Measurements from ENCODE around the gene HNRNPM. TPM values are rescaled to one million over a fixed set of nuclear protein-coding genes. Genes with fewer than 3 reads are reported as not detected.

Gene HNRNPM
- total RNA-seq, 2 experiments from 2014 or later = 269 to 272 TPM

DNA sequence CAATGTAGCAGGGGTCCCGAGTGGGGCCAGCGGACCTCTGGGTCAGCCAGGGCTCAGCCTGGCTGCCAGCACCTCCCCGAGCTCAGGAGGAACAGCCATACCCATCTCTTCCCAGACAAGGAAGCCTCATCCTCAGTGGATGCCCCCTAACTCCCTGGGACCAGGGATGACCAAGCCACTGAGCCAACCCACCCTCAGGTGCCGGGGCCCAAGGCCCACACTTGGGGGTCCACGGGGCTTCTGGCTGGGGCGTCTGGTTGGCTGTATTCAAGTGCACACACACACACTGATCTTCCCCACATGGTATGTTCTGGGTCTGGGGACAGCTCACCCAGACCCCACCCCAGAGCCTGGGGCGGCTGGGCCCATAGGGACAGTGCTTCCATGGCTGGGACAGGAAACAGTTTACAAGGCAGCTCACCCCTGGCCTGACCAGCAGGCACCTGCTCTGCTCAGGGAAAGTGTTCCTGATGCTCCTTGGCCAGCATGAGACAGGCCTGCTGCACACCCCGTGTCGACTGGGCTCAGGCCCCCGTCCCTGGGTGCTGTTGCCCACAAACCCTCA lies 46.9 kb upstream of the HNRNPM start:
- no peak for TF ChIP-seq CTCF (IDR thresholded peaks at IDR 0.05)
- Mint-ChIP-seq H3K36me3 (ENCODE audit: low read depth) (peaks cover 50% of the 10 kb centered on the region), H3K4me3 (no peak overlapping the region), H3K27me3 (no peaks in the 10 kb centered on the region), H3K9me3 (no peaks in the 10 kb centered on the region), H3K27ac (no peak overlapping the region), H3K4me1 (ENCODE audit: low read depth) (peaks cover 19% of the 10 kb centered on the region)
- Histone ChIP-seq H3K36me3 (ENCODE audit: insufficient read depth, low read length) (peaks cover 29% of the 10 kb centered on the region), H3K27me3 (ENCODE audit: control insufficient read depth in 1 of 2, insufficient read depth in 2 of 2, low read length in 2 of 2) (no peaks in the 10 kb centered on the region), H3K4me3 (ENCODE audit: low read length) (no peak overlapping the region), H3K9me3 (ENCODE audit: control insufficient read depth in 1 of 2, insufficient read depth in 1 of 2, low read length in 2 of 2) (no peaks in the 10 kb centered on the region), H3K27ac (ENCODE audit: low read depth in 1 of 2, low read length in 2 of 2) (no peak overlapping the region), H3K4me1 (ENCODE audit: insufficient read depth, low read length) (peaks cover 24% of the 10 kb centered on the region)
- ATAC-seq (ENCODE audit: poor library complexity) (no peak), DNase-seq (no peak)
- ChIA-PET POLR2A (no interaction called here), CTCF (interaction anchor here (1.1 kb wide), 1 partner anchor 44 kb away, joined by 4 read pairs; no protein-coding TSS in a partner anchor)
- intact Hi-C loops (cut with DNase I, micrococcal nuclease) = loop anchor here in 1 of 2 experiments (10.0 kb wide), 1 partner anchor 453 kb away; the partner anchor contains the start of gene TIMM44

DNA sequence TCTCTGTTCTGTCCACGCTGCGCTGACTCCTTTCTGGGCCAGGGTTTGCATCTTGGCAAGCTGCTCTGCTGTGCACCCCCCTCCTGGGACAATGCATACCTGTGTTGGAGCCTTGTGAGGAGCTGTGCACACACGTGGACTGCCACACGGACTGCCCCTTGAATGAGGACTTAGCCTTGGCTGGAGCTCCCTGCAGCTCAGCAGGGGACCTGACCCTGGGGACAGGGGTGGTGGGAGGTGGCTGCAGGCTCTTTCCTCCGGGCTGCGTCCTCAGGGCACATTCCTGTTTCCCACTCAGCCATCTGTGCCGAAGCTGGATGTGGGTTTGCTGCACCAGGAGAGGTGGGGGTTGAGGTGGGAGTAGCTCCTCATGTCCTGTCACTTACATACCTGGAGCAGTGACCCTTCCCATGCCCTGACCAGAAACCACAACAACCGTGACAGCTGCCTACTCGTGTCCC lies 46.4 kb upstream of the HNRNPM start:
- Mint-ChIP-seq H3K27me3 (no peaks in the 10 kb centered on the region), H3K9me3 (no peaks in the 10 kb centered on the region), H3K36me3 (ENCODE audit: low read depth) (peaks cover 48% of the 10 kb centered on the region), H3K4me1 (ENCODE audit: low read depth) (peaks cover 15% of the 10 kb centered on the region), H3K4me3 (no peak overlapping the region), H3K27ac (no peak overlapping the region)
- Histone ChIP-seq H3K9me3 (ENCODE audit: control insufficient read depth in 1 of 2, insufficient read depth in 1 of 2, low read length in 2 of 2) (no peaks in the 10 kb centered on the region), H3K36me3 (ENCODE audit: insufficient read depth, low read length) (peaks cover 34% of the 10 kb centered on the region), H3K4me3 (ENCODE audit: low read length) (no peak overlapping the region), H3K27ac (ENCODE audit: low read depth in 1 of 2, low read length in 2 of 2) (no peak overlapping the region), H3K27me3 (ENCODE audit: control insufficient read depth in 1 of 2, insufficient read depth in 2 of 2, low read length in 2 of 2) (no peaks in the 10 kb centered on the region), H3K4me1 (ENCODE audit: insufficient read depth, low read length) (peaks cover 24% of the 10 kb centered on the region)
- ATAC-seq (ENCODE audit: poor library complexity) (no peak), DNase-seq (no peak)
- intact Hi-C loops (cut with DNase I, micrococcal nuclease) = loop anchor here in 1 of 2 experiments (10.0 kb wide), 1 partner anchor 454 kb away; the partner anchor contains the start of gene TIMM44
- ChIA-PET CTCF (interaction anchor here (1.1 kb wide), 1 partner anchor 44 kb away, joined by 4 read pairs; no protein-coding TSS in a partner anchor), POLR2A (no interaction called here)
- TF ChIP-seq CTCF (IDR thresholded peaks at IDR 0.05) = no peak

DNA sequence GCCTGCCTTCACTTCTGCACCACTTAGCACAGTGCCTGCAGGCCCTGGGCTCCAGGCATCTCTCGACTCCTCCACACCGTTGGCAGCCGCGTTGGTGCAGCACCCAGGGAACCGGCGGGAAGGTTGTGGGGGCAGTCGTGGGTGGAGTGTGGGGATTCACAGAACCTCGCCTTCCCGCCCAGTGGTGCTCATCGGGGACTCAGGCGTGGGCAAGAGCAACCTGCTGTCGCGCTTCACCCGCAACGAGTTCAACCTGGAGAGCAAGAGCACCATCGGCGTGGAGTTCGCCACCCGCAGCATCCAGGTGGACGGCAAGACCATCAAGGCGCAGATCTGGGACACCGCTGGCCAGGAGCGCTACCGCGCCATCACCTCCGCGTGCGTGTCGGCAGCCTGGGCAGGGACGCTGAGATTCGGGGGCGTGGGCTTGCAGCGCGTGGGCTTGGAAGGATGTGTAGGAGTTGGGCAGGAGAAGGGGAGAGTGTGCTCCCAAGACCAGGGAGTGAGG lies 45.0 kb upstream of the HNRNPM start:
- H3K36me3 Mint-ChIP-seq (ENCODE audit: low read depth) = peaks cover 57% of the 10 kb centered on the region
- intact Hi-C loops (cut with DNase I, micrococcal nuclease) = loop anchor here in 1 of 2 experiments (10.0 kb wide), 1 partner anchor 455 kb away; the partner anchor contains the start of gene TIMM44
- H3K4me1 Mint-ChIP-seq (ENCODE audit: low read depth) = peaks cover 15% of the 10 kb centered on the region
- no peaks in the 10 kb centered on the region for H3K9me3 Mint-ChIP-seq
- no peaks in the 10 kb centered on the region for H3K27me3 Mint-ChIP-seq
- ChIA-PET CTCF (no interaction called here), POLR2A (no interaction called here)
- no peak overlapping the region for H3K4me3 Mint-ChIP-seq
- H3K4me3 ChIP-seq (ENCODE audit: low read length) = no peak overlapping the region
- H3K36me3 ChIP-seq (ENCODE audit: insufficient read depth, low read length) = peaks cover 42% of the 10 kb centered on the region
- ATAC-seq (ENCODE audit: poor library complexity) = no peak
- H3K27me3 ChIP-seq (ENCODE audit: control insufficient read depth in 1 of 2, insufficient read depth in 2 of 2, low read length in 2 of 2) = no peaks in the 10 kb centered on the region
- H3K27ac Mint-ChIP-seq = no peak overlapping the region
- H3K27ac ChIP-seq (ENCODE audit: low read depth in 1 of 2, low read length in 2 of 2) = no peak overlapping the region
- H3K4me1 ChIP-seq (ENCODE audit: insufficient read depth, low read length) = peaks cover 24% of the 10 kb centered on the region
- no peak for TF ChIP-seq CTCF (IDR thresholded peaks at IDR 0.05)
- DNase-seq = no peak
- H3K9me3 ChIP-seq (ENCODE audit: control insufficient read depth in 1 of 2, insufficient read depth in 1 of 2, low read length in 2 of 2) = no peaks in the 10 kb centered on the region

Data from CD4-positive, alpha-beta T cell (primary cell).